ENCODE results near the gene APOM. TPM values are rescaled to one million over a fixed set of nuclear protein-coding genes. Genes with fewer than 3 reads are reported as not detected.

The APOM gene
- total and polyA plus RNA-seq, 4 experiments from 2014 or later = 1.3 to 5.2 (median 3.2) TPM

DNA sequence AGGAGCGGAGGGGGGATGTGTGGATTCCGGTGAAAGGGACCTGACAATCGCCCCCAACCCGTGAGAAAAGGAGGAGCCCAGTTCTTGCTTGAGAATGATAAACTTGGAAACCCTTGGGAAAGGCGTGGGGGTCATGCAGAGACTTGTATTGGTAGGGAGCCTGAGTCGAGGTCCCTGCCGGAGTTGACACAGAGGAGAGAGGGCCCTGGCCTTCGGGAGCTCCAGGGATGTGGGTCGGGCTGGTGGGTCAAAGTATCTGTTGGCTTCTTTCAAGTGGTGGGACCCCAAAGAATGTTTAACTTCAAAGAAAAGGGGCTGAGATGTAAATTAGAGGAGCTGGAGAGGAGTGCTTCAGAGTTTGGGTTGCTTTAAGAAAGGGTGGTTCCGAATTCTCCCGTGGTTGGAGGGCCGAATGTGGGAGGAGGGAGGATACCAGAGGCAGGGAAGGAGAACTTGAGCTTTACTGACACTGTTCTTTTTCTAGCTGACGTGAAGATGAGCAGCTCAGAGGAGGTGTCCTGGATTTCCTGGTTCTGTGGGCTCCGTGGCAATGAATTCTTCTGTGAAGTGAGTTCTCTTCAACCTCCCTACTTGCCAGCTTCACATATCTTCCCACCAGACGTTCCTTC, 10.8 kb downstream of the APOM start:
- Mint-ChIP-seq H3K36me3 (peaks cover 47 to 72% of the 10 kb centered on the region in 2 donors), H3K9me3 (no peaks in the 10 kb centered on the region), H3K4me3 (peak overlapping the region; percentile 89 to 100 (median 96)), H3K27ac (peak overlapping the region; percentile 94 to 100 (median 99)), H3K27me3 (no peaks in the 10 kb centered on the region), H3K4me1 (peaks cover 29 to 60% (median 45%) of the 10 kb centered on the region in 4 donors)
- peaks cover 55% of the 10 kb centered on the region for H3K36me3 ChIP-seq (ENCODE audit: insufficient read depth, low read length)
- intact Hi-C loops (cut with micrococcal nuclease) = loop anchor here (5.0 to 10.0 kb wide), 2 partner anchors 231 to 1538 kb away; partner anchors contain the start of genes EHMT2, HSD17B8, RING1 and RXRB
- no peaks in the 10 kb centered on the region for H3K27me3 ChIP-seq (ENCODE audit: insufficient read depth, low read length)
- POLR2A ChIA-PET (ENCODE audit: partially characterized antibody) = interaction anchor here (0.6 to 8.6 kb wide), 11 partner anchors 13 to 236 kb away, joined by 3 to 269 read pairs (median 4); partner anchors contain the start of genes ABHD16A, APOM, BAG6 and HSPA1B
- peak overlapping the region; percentile 92 for H3K27ac ChIP-seq (ENCODE audit: low read depth, low read length)
- DNase-seq = no peak
- no peaks in the 10 kb centered on the region for H3K9me3 ChIP-seq (ENCODE audit: control insufficient read depth in 1 of 2, low read length in 2 of 2)
- peaks cover 52% of the 10 kb centered on the region for H3K4me1 ChIP-seq (ENCODE audit: insufficient read depth, low read length)
- peak overlapping the region; percentile 94 to 96 for H3K4me3 ChIP-seq (ENCODE audit: low read length in 2 of 2)
- CTCF ChIA-PET (ENCODE audit: partially characterized antibody) = interaction anchor here (1.0 to 4.6 kb wide), 3 partner anchors 13 to 164 kb away, joined by 3 to 28 read pairs (median 3); partner anchors contain the start of genes APOM, BAG6 and DDX39B

DNA sequence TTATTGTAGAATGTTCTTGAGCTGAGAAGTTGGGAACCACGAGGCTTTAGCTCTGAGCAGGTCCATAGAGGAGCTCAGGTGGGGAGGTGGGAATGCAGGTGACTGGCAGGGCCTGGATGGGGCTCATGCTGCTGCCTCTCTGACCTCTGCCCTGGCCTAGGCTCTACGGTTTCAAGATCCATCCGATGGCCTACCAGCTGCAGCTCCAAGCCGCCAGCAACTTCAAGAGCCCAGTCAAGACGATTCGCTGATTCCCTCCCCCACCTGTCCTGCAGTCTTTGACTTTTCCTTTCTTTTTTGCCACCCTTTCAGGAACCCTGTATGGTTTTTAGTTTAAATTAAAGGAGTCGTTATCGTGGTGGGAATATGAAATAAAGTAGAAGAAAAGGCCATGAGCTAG, 14.0 kb downstream of the APOM start, which contains the start of gene LY6G5B:
Gene LY6G5B, plus strand, starts transcription at position 301 of the 400 bp plus-strand sequence. CDS start 975 bp downstream, outside the sequence.
- H3K4me3 Mint-ChIP-seq = peak within 1 kb of the TSS in 1 of 8 donors; percentile 39
- no peak within 1 kb of the TSS for H3K27ac ChIP-seq (ENCODE audit: low read depth, low read length)
- POLR2A ChIA-PET (ENCODE audit: partially characterized antibody) = interaction anchor here (3.3 kb wide), 1 partner anchor 18 kb away, joined by 16 read pairs; the partner anchor contains the start of gene BAG6

DNA sequence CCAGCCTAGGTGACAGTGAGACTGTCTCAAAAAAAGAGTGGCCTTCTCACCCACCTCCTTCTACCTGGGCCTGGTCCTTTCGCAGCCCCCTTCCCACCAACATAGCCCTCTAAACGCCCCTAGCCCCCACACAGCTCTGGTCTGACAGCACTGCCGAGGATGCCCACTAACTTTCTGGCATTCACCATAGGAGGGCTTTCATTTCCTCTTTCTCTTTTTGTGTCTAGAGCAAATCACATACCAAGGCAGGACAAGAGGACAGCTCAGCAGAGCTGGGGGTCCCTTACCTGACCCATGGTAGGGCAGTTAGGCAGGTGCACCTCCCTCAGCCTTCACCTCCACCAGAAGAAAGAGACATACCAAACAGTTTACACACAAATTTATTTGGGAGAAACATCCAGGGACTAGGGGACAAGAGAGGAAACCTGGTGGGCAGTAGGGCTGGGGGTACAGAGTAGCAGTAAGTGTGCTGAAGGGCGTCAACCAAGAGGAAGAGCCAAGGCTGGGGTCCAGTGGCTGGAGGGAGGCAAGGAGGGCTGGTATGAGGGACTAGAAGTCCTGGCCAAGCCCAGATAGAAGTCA, 20.7 kb downstream of the APOM start:
- no peaks in the 10 kb centered on the region for H3K9me3 Mint-ChIP-seq
- POLR2A ChIA-PET (ENCODE audit: partially characterized antibody) = interaction anchor here (1.4 kb wide), 1 partner anchor 24 kb away, joined by 5 read pairs; the partner anchor contains the start of gene BAG6
- DNase-seq = no peak
- peaks cover 20% of the 10 kb centered on the region for H3K36me3 ChIP-seq (ENCODE audit: insufficient read depth, low read length)
- H3K27ac Mint-ChIP-seq = peak overlapping the region in 3 of 7 donors; percentile 5 to 89 (median 72)
- H3K4me1 ChIP-seq (ENCODE audit: insufficient read depth, low read length) = peaks cover 15% of the 10 kb centered on the region
- no peaks in the 10 kb centered on the region for H3K9me3 ChIP-seq (ENCODE audit: control insufficient read depth in 1 of 2, low read length in 2 of 2)
- no peak overlapping the region for H3K4me3 ChIP-seq (ENCODE audit: low read length in 2 of 2)
- intact Hi-C loops (cut with micrococcal nuclease) = no loop called here
- peaks cover 11 to 24% of the 10 kb centered on the region in 2 donors for H3K36me3 Mint-ChIP-seq
- CTCF ChIA-PET (ENCODE audit: partially characterized antibody) = no interaction called here
- H3K27ac ChIP-seq (ENCODE audit: low read depth, low read length) = no peak overlapping the region
- H3K4me3 Mint-ChIP-seq = no peak overlapping the region
- no peaks in the 10 kb centered on the region for H3K27me3 ChIP-seq (ENCODE audit: insufficient read depth, low read length)
- peaks cover 8 to 24% (median 12%) of the 10 kb centered on the region in 4 donors for H3K4me1 Mint-ChIP-seq
- H3K27me3 Mint-ChIP-seq = no peaks in the 10 kb centered on the region

More for the DNA sequence above, 14.0 kb downstream of the APOM start, which contains the start of gene LY6G5B:
- DNase-seq = no peak
- peaks cover 14 to 32% (median 23%) of the 10 kb centered on the region in 4 donors for H3K4me1 Mint-ChIP-seq
- no peaks in the 10 kb centered on the region for H3K27me3 Mint-ChIP-seq
- Histone ChIP-seq H3K4me3 (ENCODE audit: low read length in 2 of 2) (no peak within 1 kb of the TSS), H3K9me3 (ENCODE audit: control insufficient read depth in 1 of 2, low read length in 2 of 2) (no peaks in the 10 kb centered on the region), H3K4me1 (ENCODE audit: insufficient read depth, low read length) (peaks cover 29% of the 10 kb centered on the region), H3K27me3 (ENCODE audit: insufficient read depth, low read length) (no peaks in the 10 kb centered on the region), H3K36me3 (ENCODE audit: insufficient read depth, low read length) (peaks cover 66% of the 10 kb centered on the region)
- peak within 1 kb of the TSS; percentile 13 to 70 (median 57) for H3K27ac Mint-ChIP-seq
- H3K9me3 Mint-ChIP-seq = no peaks in the 10 kb centered on the region
- H3K36me3 Mint-ChIP-seq = peaks cover 47 to 68% of the 10 kb centered on the region in 2 donors
- CTCF ChIA-PET (ENCODE audit: partially characterized antibody) = interaction anchor here (2.5 kb wide), 1 partner anchor 11 kb away, joined by 8 read pairs; the partner anchor contains the start of gene LY6G5C
- intact Hi-C loops (cut with micrococcal nuclease) = loop anchor here (5.0 to 10.0 kb wide), 2 partner anchors 228 to 1535 kb away; partner anchors contain the start of genes EHMT2, HSD17B8, RING1 and RXRB

DNA sequence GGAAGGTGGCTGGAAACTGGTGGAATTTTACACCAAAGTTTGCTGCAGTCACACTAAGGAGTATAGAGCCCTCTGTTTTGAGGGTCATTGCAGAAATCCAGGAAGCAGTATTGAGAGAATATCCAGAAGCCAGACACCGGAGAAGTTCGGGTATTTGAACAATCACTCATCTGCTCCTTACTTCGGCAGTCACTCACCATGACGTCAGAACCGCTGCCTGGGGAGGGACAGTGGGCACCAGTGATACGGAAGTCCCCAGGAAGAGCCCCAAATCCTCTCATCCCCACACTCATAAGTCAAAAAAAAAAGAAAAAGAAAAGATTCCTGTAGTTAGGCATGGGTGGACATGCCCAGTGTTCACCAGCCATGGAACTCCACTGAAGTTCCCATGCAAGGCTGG, 21.2 kb downstream of the APOM start:
- Mint-ChIP-seq H3K4me3 (no peak overlapping the region), H3K27ac (peak overlapping the region in 2 of 7 donors; percentile 72 to 89)

DNA sequence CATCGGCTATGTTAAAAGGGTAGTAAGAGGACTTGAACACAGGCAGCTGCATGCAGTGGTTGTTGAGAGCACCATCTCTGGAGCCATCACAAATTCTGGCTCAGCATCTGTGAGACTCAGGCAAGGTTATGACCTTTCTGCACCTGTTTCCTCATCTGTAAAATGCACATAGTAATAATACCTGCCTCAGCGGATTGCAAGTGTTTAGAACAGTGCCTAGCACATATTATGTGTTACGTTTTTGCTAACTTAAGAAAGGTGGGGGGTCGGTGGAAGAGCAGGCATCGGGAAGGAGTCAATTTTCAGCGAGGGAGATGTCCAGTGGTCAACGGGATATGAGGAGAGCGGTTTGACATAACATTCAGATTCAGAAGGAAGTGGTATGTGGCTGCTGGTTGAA, 22.3 kb downstream of the APOM start:
- peaks cover 11 to 27% (median 16%) of the 10 kb centered on the region in 4 donors for H3K4me1 Mint-ChIP-seq
- Histone ChIP-seq H3K9me3 (ENCODE audit: control insufficient read depth in 1 of 2, low read length in 2 of 2) (no peaks in the 10 kb centered on the region), H3K36me3 (ENCODE audit: insufficient read depth, low read length) (peaks cover 5% of the 10 kb centered on the region), H3K27ac (ENCODE audit: low read depth, low read length) (no peak overlapping the region), H3K4me1 (ENCODE audit: insufficient read depth, low read length) (peaks cover 19% of the 10 kb centered on the region), H3K27me3 (ENCODE audit: insufficient read depth, low read length) (no peaks in the 10 kb centered on the region), H3K4me3 (ENCODE audit: low read length in 2 of 2) (no peak overlapping the region)
- peaks cover 6 to 12% of the 10 kb centered on the region in 2 donors for H3K36me3 Mint-ChIP-seq
- CTCF ChIA-PET (ENCODE audit: partially characterized antibody) = interaction anchor here (1.1 to 1.3 kb wide), 4 partner anchors 12 to 212 kb away, joined by 3 to 4 read pairs (median 3); partner anchors contain the start of gene HSPA1B
- no peak for DNase-seq
- peak overlapping the region in 3 of 7 donors; percentile 5 to 61 (median 22) for H3K27ac Mint-ChIP-seq
- peak overlapping the region in 2 of 8 donors; percentile 3 to 50 for H3K4me3 Mint-ChIP-seq
- H3K9me3 Mint-ChIP-seq = no peaks in the 10 kb centered on the region
- no peaks in the 10 kb centered on the region for H3K27me3 Mint-ChIP-seq
- intact Hi-C loops (cut with micrococcal nuclease) = no loop called here
- POLR2A ChIA-PET (ENCODE audit: partially characterized antibody) = interaction anchor here (0.6 to 1.2 kb wide), 2 partner anchors 25 to 103 kb away, joined by 3 read pairs; partner anchors contain the start of gene TNF

More for the DNA sequence above, 21.2 kb downstream of the APOM start:
- POLR2A ChIA-PET (ENCODE audit: partially characterized antibody) = no interaction called here
- peaks cover 11 to 19% of the 10 kb centered on the region in 2 donors for H3K36me3 Mint-ChIP-seq
- H3K4me1 Mint-ChIP-seq = peaks cover 11 to 27% (median 15%) of the 10 kb centered on the region in 4 donors
- Histone ChIP-seq H3K9me3 (ENCODE audit: control insufficient read depth in 1 of 2, low read length in 2 of 2) (no peaks in the 10 kb centered on the region), H3K27me3 (ENCODE audit: insufficient read depth, low read length) (no peaks in the 10 kb centered on the region), H3K4me3 (ENCODE audit: low read length in 2 of 2) (no peak overlapping the region), H3K36me3 (ENCODE audit: insufficient read depth, low read length) (peaks cover 15% of the 10 kb centered on the region), H3K4me1 (ENCODE audit: insufficient read depth, low read length) (peaks cover 19% of the 10 kb centered on the region), H3K27ac (ENCODE audit: low read depth, low read length) (no peak overlapping the region)
- no peaks in the 10 kb centered on the region for H3K27me3 Mint-ChIP-seq
- intact Hi-C loops (cut with micrococcal nuclease) = no loop called here
- CTCF ChIA-PET (ENCODE audit: partially characterized antibody) = interaction anchor here (1.1 kb wide), 1 partner anchor 213 kb away, joined by 3 read pairs; no protein-coding TSS in a partner anchor
- DNase-seq = no peak
- no peaks in the 10 kb centered on the region for H3K9me3 Mint-ChIP-seq

DNA sequence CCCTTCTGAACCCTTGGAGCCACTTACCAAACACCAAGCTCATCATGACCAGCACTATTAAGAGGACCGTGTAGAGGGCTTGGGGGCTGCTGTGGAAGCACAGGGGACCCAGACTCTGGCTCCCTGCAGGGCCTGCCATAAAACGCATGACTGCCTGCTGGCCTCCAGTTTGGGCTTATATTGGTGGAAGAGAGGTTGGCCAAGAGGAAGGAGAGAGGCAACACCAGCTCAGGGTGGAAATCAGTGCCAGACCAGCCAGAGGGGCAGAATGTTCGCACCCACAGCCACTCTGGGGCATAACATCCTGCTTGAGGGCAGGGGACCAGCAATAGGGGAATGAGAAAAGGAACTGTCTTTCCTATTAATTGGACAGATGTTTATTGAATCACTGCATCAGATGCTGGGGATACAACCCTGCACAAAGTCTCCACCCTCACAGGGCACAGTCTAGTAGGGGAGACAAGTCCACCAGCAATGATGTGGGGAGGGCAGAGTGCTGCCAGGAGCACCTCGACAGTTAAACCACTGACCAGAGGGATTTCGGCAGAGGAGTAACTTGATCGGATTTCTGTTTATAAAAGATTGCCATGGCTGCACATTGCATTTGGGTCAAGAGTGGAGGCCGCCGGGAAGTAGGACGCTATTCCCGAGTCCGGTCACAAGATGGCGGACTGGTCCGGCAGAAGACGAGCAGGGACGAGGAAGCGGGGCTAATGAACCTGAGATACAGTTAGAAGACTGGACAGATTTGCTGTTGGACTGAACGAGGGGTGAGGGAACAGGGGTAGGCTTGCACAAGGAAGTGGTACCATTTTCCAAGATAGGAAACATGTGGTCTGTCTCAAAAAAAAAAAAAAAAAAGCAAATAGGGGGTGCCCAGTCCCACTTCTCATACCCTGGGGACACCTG, 24.8 kb downstream of the APOM start, which contains the start of gene LY6G5C:
Gene LY6G5C, minus strand, starts transcription at position 842 of the 909 bp plus-strand sequence. Its CDS starts 694 bp downstream, at position 148.
- H3K36me3 Mint-ChIP-seq = peaks cover 0 to 4% of the 10 kb centered on the region in 2 donors
- peak within 1 kb of the TSS; percentile 69 to 70 for H3K4me3 ChIP-seq (ENCODE audit: low read length in 2 of 2)
- intact Hi-C loops (cut with micrococcal nuclease) = loop anchor here (1.0 to 5.0 kb wide), 5 partner anchors 16 to 184 kb away; partner anchors contain the start of genes ABHD16A, CLIC1 and GPANK1
- DNase-seq = peak in 4 of 5 donors; percentile 51 to 59 (median 56)
- peak within 1 kb of the TSS; percentile 51 for H3K27ac ChIP-seq (ENCODE audit: low read depth, low read length)
- no peaks in the 10 kb centered on the region for H3K9me3 Mint-ChIP-seq
- peaks cover 11 to 27% (median 16%) of the 10 kb centered on the region in 4 donors for H3K4me1 Mint-ChIP-seq
- H3K9me3 ChIP-seq (ENCODE audit: control insufficient read depth in 1 of 2, low read length in 2 of 2) = no peaks in the 10 kb centered on the region
- no peaks in the 10 kb centered on the region for H3K36me3 ChIP-seq (ENCODE audit: insufficient read depth, low read length)
- ChIA-PET CTCF (ENCODE audit: partially characterized antibody) (interaction anchor here (0.7 to 2.1 kb wide), 24 partner anchors 9 to 1085 kb away, joined by 3 to 11 read pairs (median 4); partner anchors contain the start of genes ABHD16A, CLIC1, DXO and GPANK1), POLR2A (ENCODE audit: partially characterized antibody) (interaction anchor here (0.7 to 2.1 kb wide), 15 partner anchors 14 to 183 kb away, joined by 3 to 13 read pairs (median 5); partner anchors contain the start of genes ABHD16A, BAG6, CSNK2B and GPANK1)
- no peaks in the 10 kb centered on the region for H3K27me3 ChIP-seq (ENCODE audit: insufficient read depth, low read length)
- peaks cover 19% of the 10 kb centered on the region for H3K4me1 ChIP-seq (ENCODE audit: insufficient read depth, low read length)
- peak within 1 kb of the TSS; percentile 86 to 91 (median 90) for H3K4me3 Mint-ChIP-seq
- H3K27ac Mint-ChIP-seq = peak within 1 kb of the TSS; percentile 77 to 92 (median 86)
- H3K27me3 Mint-ChIP-seq = no peaks in the 10 kb centered on the region

All from CD4-positive, alpha-beta memory T cell (primary cell).